CD14-positive monocyte (primary cell): ENCODE data around the gene RAB11B. TPM values are rescaled to one million over a fixed set of nuclear protein-coding genes. Genes with fewer than 3 reads are reported as not detected.

Experiments
- DNase-seq, 3 donors: peaks; one replicate each; pipeline ENCODE4 v3.0.0-alpha.2; 2011 to 2022
- H2AFZ ChIP-seq: 2 replicates; pipeline ENCODE4 v1.6.0; 2012; ENCODE audit warnings: mild to moderate bottlenecking, low read depth, low read length, inconsistent platforms; ENCODE audit not compliant: insufficient read depth, poor library complexity, severe bottlenecking
- H3K27ac ChIP-seq, 2 donors: 1 replicate in 1 of 2; 2 replicates in 1 of 2; pipeline ENCODE4 v1.5.1; 2012 to 2013; ENCODE audit warnings: low read length in 2 of 2, control low read depth in 1 of 2, inconsistent platforms in 1 of 2, low read depth in 1 of 2, mild to moderate bottlenecking in 1 of 2
- H3K27me3 ChIP-seq, 2 donors: one replicate each; pipeline versions ENCODE4 v1.6.0 to v1.6.1; 2011 to 2013; ENCODE audit warnings: low read length in 2 of 2; ENCODE audit not compliant: control insufficient read depth in 2 of 2, insufficient read depth in 2 of 2
- H3K36me3 ChIP-seq, 2 donors: replicated peaks in 1 of 2; 1 replicate in 1 of 2; 2 replicates in 1 of 2; pipeline versions ENCODE4 v1.5.1 to v1.6.1; 2012 to 2013; ENCODE audit warnings: low read length in 2 of 2, control low read depth in 1 of 2, inconsistent platforms in 1 of 2, mild to moderate bottlenecking in 1 of 2; ENCODE audit not compliant: insufficient read depth in 2 of 2, control insufficient read depth in 1 of 2
- H3K4me1 ChIP-seq, 2 donors: 1 replicate in 1 of 2; 2 replicates in 1 of 2; pipeline versions ENCODE4 v1.5.1 to v1.6.1; 2012 to 2013; ENCODE audit warnings: low read length in 2 of 2, control low read depth in 1 of 2, inconsistent platforms in 1 of 2, mild to moderate bottlenecking in 1 of 2, moderate library complexity in 1 of 2; ENCODE audit not compliant: insufficient read depth in 2 of 2, control insufficient read depth in 1 of 2
- H3K4me2 ChIP-seq: replicated peaks from 2 replicates; pipeline ENCODE3; 2012; ENCODE audit warnings: low read length, moderate library complexity, mild to moderate bottlenecking; ENCODE audit not compliant: poor library complexity, severe bottlenecking; ENCODE audit errors: extremely low read depth
- H3K4me3 ChIP-seq, 3 experiments: fragments of 200-600 bp in 1 of 3; sonication (generic) in 1 of 3; replicated peaks in 1 of 3; 1 replicate in 2 of 3; 2 replicates in 1 of 3; pipeline ENCODE4 v1.5.1; 2011 to 2013; ENCODE audit warnings: low read length in 3 of 3, mild to moderate bottlenecking in 3 of 3, control low read depth in 2 of 3, low read depth in 2 of 3, inconsistent platforms in 1 of 3, moderate library complexity in 1 of 3
- H3K79me2 ChIP-seq: 2 replicates; pipeline ENCODE4 v1.6.0; 2012; ENCODE audit warnings: mild to moderate bottlenecking, control low read depth, inconsistent platforms, low read length, moderate library complexity; ENCODE audit not compliant: insufficient read depth
- H3K9ac ChIP-seq: 2 replicates; pipeline ENCODE4 v1.6.0; 2017; ENCODE audit warnings: low read length, mild to moderate bottlenecking; ENCODE audit not compliant: insufficient read depth, poor library complexity, severe bottlenecking
- H3K9me3 ChIP-seq, 2 donors: replicated peaks in 1 of 2; 1 replicate in 1 of 2; 2 replicates in 1 of 2; pipeline versions ENCODE4 v1.5.1 to v1.6.1; 2012 to 2013; ENCODE audit warnings: low read length in 2 of 2, control low read depth in 1 of 2; ENCODE audit not compliant: control insufficient read depth in 1 of 2, insufficient read depth in 1 of 2
- H4K20me1 ChIP-seq: 2 replicates; pipeline ENCODE4 v1.6.0; 2012; ENCODE audit warnings: mild to moderate bottlenecking, low read length, control low read depth, moderate library complexity; ENCODE audit not compliant: insufficient read depth
- H3K27ac Mint-ChIP-seq, 7 donors: one replicate each; pipeline ENCODE4 v1.8.0; 2020; ENCODE audit warnings: mild to moderate bottlenecking in 7 of 7, mixed read lengths in 7 of 7, moderate library complexity in 6 of 7, inconsistent platforms in 2 of 7
- H3K27me3 Mint-ChIP-seq, 3 donors: one replicate each; pipeline ENCODE4 v1.8.0; 2021 to 2022; ENCODE audit warnings: low read depth in 3 of 3, mild to moderate bottlenecking in 3 of 3, mixed read lengths in 3 of 3, moderate library complexity in 3 of 3, inconsistent platforms in 1 of 3
- H3K36me3 Mint-ChIP-seq, 2 donors: one replicate each; pipeline ENCODE4 v1.8.0; 2020; ENCODE audit warnings: mixed read lengths in 2 of 2, inconsistent platforms in 1 of 2, mild to moderate bottlenecking in 1 of 2
- H3K4me1 Mint-ChIP-seq: one replicate; pipeline ENCODE4 v1.8.0; 2020; ENCODE audit warnings: mild to moderate bottlenecking, mixed read lengths
- H3K4me3 Mint-ChIP-seq, 2 donors: one replicate each; pipeline ENCODE4 v1.8.0; 2020; ENCODE audit warnings: mild to moderate bottlenecking in 2 of 2, mixed read lengths in 2 of 2, moderate library complexity in 1 of 2
- H3K9me3 Mint-ChIP-seq, 7 donors: one replicate each; pipeline ENCODE4 v1.8.0; 2020 to 2022; ENCODE audit warnings: mixed read lengths in 7 of 7, mild to moderate bottlenecking in 6 of 7, moderate library complexity in 6 of 7, inconsistent platforms in 2 of 7
- CTCF ChIP-seq: fragments of 200-600 bp; IDR thresholded peaks from one replicate; pipeline ENCODE4 v1.8.0; 2022; ENCODE audit warnings: antibody characterized with exemption, mild to moderate bottlenecking
- WGBS: methylation state at CpG from one replicate; pipeline ENCODE4 v1.1.5; 2013; ENCODE audit warnings: missing lambda C conversion rate; ENCODE audit not compliant: insufficient coverage; 5-methylcytosine and 5-hydroxymethylcytosine counted together
- intact Hi-C, 2 donors: fragments of 100-400 bp; cut with micrococcal nuclease; formaldehyde crosslinking; loops; one replicate each; pipeline versions ENCODE4 v1.15.0 to v1.15.1; 2023
- polyA plus RNA-seq, 3 donors: library from polyadenylated mRNA; depleted of rRNA in 1 of 3; unstranded in 2 of 3; stranded (reverse) in 1 of 3; fragments of 300-500 nt in 2 of 3; fragments of >200 nt in 1 of 3; fragmentation: Illumina TruSeq in 2 of 3; gene quantifications; 1 replicate in 2 of 3; 2 replicates in 1 of 3; pipeline ENCODE4 v1.2.3, GENCODE V29; 2012 to 2021

Gene RAB11B
- polyA plus RNA-seq, 3 donors, result 36.5 to 128 (median 45.4) TPM

GRCh38 chr19:8416796-8417195, 26.6 kb downstream of the RAB11B start:
- intact Hi-C loops, result loop anchor here in 1 of 2 donors (10.0 kb wide), 1 partner anchor 98 kb away; the partner anchor contains the start of gene ZNF414
- Histone ChIP-seq H3K27ac (no peak overlapping the region), H3K4me2 (no peak overlapping the region), H3K4me3 (no peak overlapping the region), H3K79me2 (no peaks in the 10 kb centered on the region), H3K36me3 (peaks cover 4 to 9% of the 10 kb centered on the region in 2 donors), H3K4me1 (peaks cover 14 to 25% of the 10 kb centered on the region in 2 donors), H2AFZ (no peak overlapping the region), H3K9me3 (no peaks in the 10 kb centered on the region), H4K20me1 (no peaks in the 10 kb centered on the region), H3K27me3 (no peaks in the 10 kb centered on the region), H3K9ac (no peak overlapping the region)
- peaks cover 22% of the 10 kb centered on the region for H3K4me1 Mint-ChIP-seq
- peaks cover 4 to 17% of the 10 kb centered on the region in 2 donors for H3K36me3 Mint-ChIP-seq
- no peak for TF ChIP-seq CTCF
- 92% methylated on average over 2 of the region's 4 CpGs for WGBS
- H3K27ac Mint-ChIP-seq, result peak overlapping the region in 1 of 7 donors; percentile 3
- peaks cover 0 to 2% (median 0%) of the 10 kb centered on the region in 3 donors for H3K27me3 Mint-ChIP-seq
- DNase-seq, result no peak
- no peaks in the 10 kb centered on the region for H3K9me3 Mint-ChIP-seq
- H3K4me3 Mint-ChIP-seq, result no peak overlapping the region

- Histone ChIP-seq H3K27ac (no peak overlapping the region), H3K9me3 (no peaks in the 10 kb centered on the region), H3K36me3 (peaks cover 17 to 22% of the 10 kb centered on the region in 2 donors), H4K20me1 (no peaks in the 10 kb centered on the region), H3K4me1 (peaks cover 24 to 37% of the 10 kb centered on the region in 2 donors), H3K9ac (no peak overlapping the region), H3K79me2 (no peaks in the 10 kb centered on the region), H3K4me2 (no peak overlapping the region), H3K27me3 (no peaks in the 10 kb centered on the region), H3K4me3 (no peak overlapping the region), H2AFZ (no peak overlapping the region)
- DNase-seq, result no peak
- Mint-ChIP-seq H3K27ac (peak overlapping the region in 2 of 7 donors; percentile 62 to 77), H3K4me1 (peaks cover 27% of the 10 kb centered on the region), H3K9me3 (peaks cover 0 to 4% (median 0%) of the 10 kb centered on the region in 7 donors), H3K27me3 (peaks cover 0 to 6% (median 0%) of the 10 kb centered on the region in 3 donors), H3K4me3 (no peak overlapping the region), H3K36me3 (peaks cover 20 to 42% of the 10 kb centered on the region in 2 donors)
- WGBS, result over 99% methylated on average over 25 of the region's 28 CpGs
- intact Hi-C loops, result no loop called here
- TF ChIP-seq CTCF, result no peak
Measured at GRCh38 chr19:8421484-8422461, 31.6 kb downstream of the RAB11B start.
